Osteoblast (primary cell): ENCODE measurements around the gene TMEM248. TPM values are rescaled to one million over a fixed set of nuclear protein-coding genes. Genes with fewer than 3 reads are reported as not detected.
"Not testable (repeated sequence)": the region's sequence is repeated elsewhere in the genome, so short reads cannot be mapped to it uniquely, and the experiment has no call there.

Experiments used
- DNase-seq: peaks from one replicate; pipeline ENCODE4 v3.0.0; 2011; ENCODE audit warnings: low spot score, mixed read lengths; ENCODE audit not compliant: insufficient read length; ENCODE audit errors: missing footprints
- H2AFZ ChIP-seq: 2 replicates; pipeline ENCODE4 v1.6.0; 2011; ENCODE audit warnings: mild to moderate bottlenecking, low read length
- H3K27ac ChIP-seq: 2 replicates; pipeline ENCODE4 v1.5.1; 2011; ENCODE audit warnings: mild to moderate bottlenecking, low read depth, low read length, moderate library complexity
- H3K27me3 ChIP-seq: 2 replicates; pipeline ENCODE4 v1.6.0; 2012; ENCODE audit warnings: mild to moderate bottlenecking, control low read depth, inconsistent platforms, low read length, moderate library complexity; ENCODE audit not compliant: insufficient read depth
- H3K36me3 ChIP-seq: 2 replicates; pipeline ENCODE4 v1.5.1; 2011; ENCODE audit warnings: mild to moderate bottlenecking, low read length, control low read depth, moderate library complexity; ENCODE audit not compliant: insufficient read depth
- H3K4me1 ChIP-seq: 2 replicates; pipeline ENCODE4 v1.5.1; 2011; ENCODE audit warnings: mild to moderate bottlenecking, low read length, control low read depth, moderate library complexity; ENCODE audit not compliant: insufficient read depth
- H3K4me2 ChIP-seq: 2 replicates; pipeline ENCODE4 v1.6.0; 2011; ENCODE audit warnings: mild to moderate bottlenecking, low read length; ENCODE audit not compliant: insufficient read depth
- H3K4me3 ChIP-seq: fragments of 200-600 bp; sonication (generic); 3 replicates; pipeline ENCODE4 v1.5.1; 2012; ENCODE audit warnings: mild to moderate bottlenecking, low read length, inconsistent platforms; ENCODE audit not compliant: insufficient read depth
- H3K79me2 ChIP-seq: 2 replicates; pipeline ENCODE4 v1.6.0; 2012; ENCODE audit warnings: mild to moderate bottlenecking, low read length, control low read depth, inconsistent platforms; ENCODE audit not compliant: insufficient read depth
- H3K9me3 ChIP-seq: 2 replicates; pipeline ENCODE4 v1.5.1; 2011; ENCODE audit warnings: low read depth, low read length, control low read depth
- H4K20me1 ChIP-seq: 2 replicates; pipeline ENCODE4 v1.6.0; 2012; ENCODE audit warnings: mild to moderate bottlenecking, low read length, control low read depth; ENCODE audit not compliant: insufficient read depth
- CTCF ChIP-seq: IDR thresholded peaks from 2 replicates; pipeline ENCODE4 v1.5.1; 2011; ENCODE audit warnings: mild to moderate bottlenecking, low read depth, low read length, moderate library complexity; ENCODE audit errors: extremely low read depth
- total RNA-seq: library from RNA; depleted of rRNA; stranded (reverse); fragments of >200 nt; gene quantifications from 2 replicates; pipeline ENCODE4 v1.2.3, GENCODE V29; 2012

Gene TMEM248
- total RNA-seq, 1 donor, result 118 TPM

GRCh38 chr7:66880053-66880452, 41.0 kb upstream of the TMEM248 start:
- no peak for DNase-seq
- Histone ChIP-seq H3K27me3 (no peaks in the 10 kb centered on the region), H4K20me1 (no peaks in the 10 kb centered on the region), H3K4me2 (no peak overlapping the region), H3K36me3 (no peaks in the 10 kb centered on the region), H3K27ac (no peak overlapping the region), H3K4me3 (no peak overlapping the region), H3K79me2 (no peaks in the 10 kb centered on the region), H2AFZ (no peak overlapping the region), H3K9me3 (no peaks in the 10 kb centered on the region), H3K4me1 (no peaks in the 10 kb centered on the region)
- TF ChIP-seq CTCF, result no peak

GRCh38 chr7:66880577-66880976, 40.4 kb upstream of the TMEM248 start:
- not testable (repeated sequence) for H3K36me3 ChIP-seq, H2AFZ ChIP-seq, H3K27me3 ChIP-seq, H3K4me3 ChIP-seq, DNase-seq, H3K4me1 ChIP-seq, H4K20me1 ChIP-seq, H3K9me3 ChIP-seq, H3K4me2 ChIP-seq, H3K79me2 ChIP-seq, H3K27ac ChIP-seq

GRCh38 chr7:66883716-66884115, 37.3 kb upstream of the TMEM248 start:
- no peak overlapping the region for H3K4me2 ChIP-seq
- no peaks in the 10 kb centered on the region for H3K27me3 ChIP-seq
- H3K79me2 ChIP-seq, result no peaks in the 10 kb centered on the region
- H4K20me1 ChIP-seq, result no peaks in the 10 kb centered on the region
- no peak overlapping the region for H3K4me3 ChIP-seq
- DNase-seq, result peak; percentile 47
- H2AFZ ChIP-seq, result no peak overlapping the region
- no peak overlapping the region for H3K27ac ChIP-seq
- H3K4me1 ChIP-seq, result no peaks in the 10 kb centered on the region
- H3K36me3 ChIP-seq, result no peaks in the 10 kb centered on the region
- H3K9me3 ChIP-seq, result no peaks in the 10 kb centered on the region
- no peak for TF ChIP-seq CTCF

- not testable (repeated sequence) for H3K27me3 ChIP-seq, DNase-seq, H2AFZ ChIP-seq, H3K4me1 ChIP-seq, H3K4me2 ChIP-seq, H4K20me1 ChIP-seq, H3K9me3 ChIP-seq, H3K79me2 ChIP-seq, H3K27ac ChIP-seq, H3K36me3 ChIP-seq, H3K4me3 ChIP-seq
These were observed 36.5 kb upstream of the TMEM248 start for GRCh38 chr7:66884556-66884955.

GRCh38 chr7:66886152-66886551, 34.9 kb upstream of the TMEM248 start:
- H4K20me1 ChIP-seq, result no peaks in the 10 kb centered on the region
- H3K4me1 ChIP-seq, result no peaks in the 10 kb centered on the region
- H3K27me3 ChIP-seq, result no peaks in the 10 kb centered on the region
- H2AFZ ChIP-seq, result no peak overlapping the region
- TF ChIP-seq CTCF, result no peak
- H3K36me3 ChIP-seq, result no peaks in the 10 kb centered on the region
- H3K27ac ChIP-seq, result no peak overlapping the region
- no peak for DNase-seq
- H3K9me3 ChIP-seq, result no peaks in the 10 kb centered on the region
- no peak overlapping the region for H3K4me2 ChIP-seq
- no peak overlapping the region for H3K4me3 ChIP-seq
- no peaks in the 10 kb centered on the region for H3K79me2 ChIP-seq

- not testable (repeated sequence) for H2AFZ ChIP-seq, DNase-seq, H3K9me3 ChIP-seq, H3K27ac ChIP-seq, H3K36me3 ChIP-seq, H3K4me3 ChIP-seq, H3K4me2 ChIP-seq, H3K79me2 ChIP-seq, H3K4me1 ChIP-seq, H4K20me1 ChIP-seq, H3K27me3 ChIP-seq
These were observed 32.8 kb upstream of the TMEM248 start for GRCh38 chr7:66888223-66888622.
